Cardiac muscle cell (in vitro differentiated cells and primary cell): Measurements from ENCODE around the gene C5orf15. TPM values are rescaled to one million over a fixed set of nuclear protein-coding genes. Genes with fewer than 3 reads are reported as not detected.

Source experiments
- DNase-seq, 2 donors: peaks; one replicate each; pipeline versions ENCODE4 v3.0.0 to v3.0.0-alpha.2; 2010 to 2017; ENCODE audit warnings: low read depth in 1 of 2, low spot score in 1 of 2
- H3K27ac ChIP-seq: fragments of 200-600 bp; sonication (generic); 2 replicates; pipeline ENCODE4 v1.5.1; 2016
- H3K27me3 ChIP-seq: fragments of 200-600 bp; sonication (generic); 2 replicates; pipeline ENCODE4 v1.6.0; 2016; ENCODE audit warnings: control low read depth
- H3K36me3 ChIP-seq: fragments of 200-600 bp; sonication (generic); 2 replicates; pipeline ENCODE4 v1.5.1; 2016; ENCODE audit warnings: control low read depth
- H3K4me1 ChIP-seq: fragments of 200-600 bp; sonication (generic); 2 replicates; pipeline ENCODE4 v1.8.1; 2017; ENCODE audit warnings: low read depth, mild to moderate bottlenecking, mixed run types
- H3K4me3 ChIP-seq: fragments of 200-600 bp; sonication (generic); 2 replicates; pipeline ENCODE4 v1.5.1; 2016; ENCODE audit warnings: mild to moderate bottlenecking
- H3K9me3 ChIP-seq: fragments of 200-600 bp; sonication (generic); 2 replicates; pipeline ENCODE4 v1.5.1; 2017; ENCODE audit warnings: low read depth, mild to moderate bottlenecking, control low read depth
- CTCF ChIP-seq: IDR thresholded peaks from 2 replicates; pipeline ENCODE4 v1.5.1; 2012; ENCODE audit warnings: low read depth, mild to moderate bottlenecking, low read length
- polyA plus RNA-seq: library from polyadenylated mRNA; unstranded; fragments of >200 nt; fragmentation: Nextera tagmentation; extraction: Ambion mirVana; gene quantifications from 2 replicates; pipeline ENCODE4 v1.2.1, GENCODE V29; 2016
- total RNA-seq: library from RNA; depleted of rRNA; stranded (reverse); fragments of >200 nt; gene quantifications from 2 replicates; pipeline ENCODE4 v1.2.3, GENCODE V29; 2016

C5orf15 gene
- total and polyA plus RNA-seq, 2 experiments from 2014 or later: 58.5 to 87.8 TPM

GRCh38 chr5:133944263-133945185 is 23.9 kb downstream of the C5orf15 start:
- Histone ChIP-seq H3K27ac (no peak overlapping the region), H3K27me3 (no peaks in the 10 kb centered on the region)

GRCh38 chr5:133943475-133943817 is 25.0 kb downstream of the C5orf15 start:
- H3K4me3 ChIP-seq: no peak overlapping the region
- H3K9me3 ChIP-seq: no peaks in the 10 kb centered on the region
- no peak for DNase-seq
- H3K4me1 ChIP-seq: no peaks in the 10 kb centered on the region
- H3K27me3 ChIP-seq: no peaks in the 10 kb centered on the region
- H3K36me3 ChIP-seq: no peaks in the 10 kb centered on the region
- no peak for TF ChIP-seq CTCF
- no peak overlapping the region for H3K27ac ChIP-seq

More at GRCh38 chr5:133944263-133945185, 23.9 kb downstream of the C5orf15 start:
- Histone ChIP-seq H3K9me3 (no peaks in the 10 kb centered on the region), H3K4me1 (no peaks in the 10 kb centered on the region), H3K36me3 (no peaks in the 10 kb centered on the region), H3K4me3 (no peak overlapping the region)
- TF ChIP-seq CTCF: peak; percentile 80
- DNase-seq: peak; percentile 67 to 82

- DNase-seq: no peak
- H3K27ac ChIP-seq: no peak overlapping the region
- H3K36me3 ChIP-seq: no peaks in the 10 kb centered on the region
- no peaks in the 10 kb centered on the region for H3K9me3 ChIP-seq
- TF ChIP-seq CTCF: no peak
- no peak overlapping the region for H3K4me3 ChIP-seq
- H3K4me1 ChIP-seq: no peaks in the 10 kb centered on the region
- no peaks in the 10 kb centered on the region for H3K27me3 ChIP-seq
Measured at GRCh38 chr5:133942614-133943474, 25.6 kb downstream of the C5orf15 start.

- Histone ChIP-seq H3K4me1 (no peaks in the 10 kb centered on the region), H3K4me3 (no peak overlapping the region), H3K27me3 (no peaks in the 10 kb centered on the region), H3K27ac (no peak overlapping the region), H3K9me3 (no peaks in the 10 kb centered on the region), H3K36me3 (no peaks in the 10 kb centered on the region)
- TF ChIP-seq CTCF: no peak
- no peak for DNase-seq
Measured at GRCh38 chr5:133941456-133942196, 26.8 kb downstream of the C5orf15 start.

- no peak for DNase-seq
- Histone ChIP-seq H3K9me3 (no peaks in the 10 kb centered on the region), H3K27me3 (no peaks in the 10 kb centered on the region), H3K4me3 (no peak overlapping the region), H3K36me3 (no peaks in the 10 kb centered on the region), H3K4me1 (no peaks in the 10 kb centered on the region), H3K27ac (no peak overlapping the region)
- no peak for TF ChIP-seq CTCF
Measured at GRCh38 chr5:133939668-133940067, 28.8 kb downstream of the C5orf15 start.
